MM.1S (cell line): ENCODE measurements around the gene SLC1A1.

Experiments used
- DNase-seq: peaks from one replicate; pipeline ENCODE4 v3.0.0-alpha.2; 2015
- H2AFZ ChIP-seq: fragments of 300-600 bp; sonication (generic); 2 replicates; pipeline ENCODE4 v1.6.0; 2016; ENCODE audit warnings: antibody characterized with exemption, low read length
- H3F3A ChIP-seq: fragments of 300-600 bp; sonication (generic); 2 replicates; pipeline ENCODE4 v1.6.1; 2016; ENCODE audit warnings: mild to moderate bottlenecking, antibody characterized with exemption, low read length, moderate library complexity, mixed read lengths; ENCODE audit not compliant: insufficient read depth
- H3K27ac ChIP-seq: fragments of 300-600 bp; sonication (generic); 2 replicates; pipeline ENCODE4 v1.5.1; 2016; ENCODE audit warnings: mild to moderate bottlenecking, low read length
- H3K27me3 ChIP-seq: fragments of 300-600 bp; sonication (generic); replicated peaks from 2 replicates; pipeline ENCODE4 v1.6.0; 2016; ENCODE audit warnings: low read length; ENCODE audit not compliant: insufficient read depth
- H3K36me3 ChIP-seq: fragments of 300-600 bp; sonication (generic); replicated peaks from 2 replicates; pipeline ENCODE4 v1.6.1; 2016; ENCODE audit warnings: mild to moderate bottlenecking, low read length, mixed read lengths; ENCODE audit not compliant: insufficient read depth
- H3K4me1 ChIP-seq: fragments of 300-600 bp; sonication (generic); 2 replicates; pipeline ENCODE4 v1.6.1; 2016; ENCODE audit warnings: low read length, mixed read lengths
- H3K4me2 ChIP-seq: fragments of 300-600 bp; sonication (generic); 2 replicates; pipeline ENCODE4 v1.6.0; 2016; ENCODE audit warnings: low read depth, low read length
- H3K4me3 ChIP-seq: fragments of 300-600 bp; sonication (generic); 2 replicates; pipeline ENCODE4 v1.5.1; 2016; ENCODE audit warnings: low read length, mixed read lengths
- H3K79me2 ChIP-seq: fragments of 300-600 bp; sonication (generic); 2 replicates; pipeline ENCODE4 v1.6.1; 2016; ENCODE audit warnings: mixed run types, low read length, mixed read lengths
- H3K9ac ChIP-seq: fragments of 300-600 bp; sonication (generic); 2 replicates; pipeline ENCODE4 v1.6.1; 2016; ENCODE audit warnings: low read length, mixed read lengths
- H3K9me2 ChIP-seq: fragments of 300-600 bp; sonication (generic); replicated peaks from 2 replicates; pipeline ENCODE4 v1.6.1; 2016; ENCODE audit warnings: mild to moderate bottlenecking, low read length, mixed read lengths; ENCODE audit not compliant: insufficient read depth
- H3K9me3 ChIP-seq: fragments of 300-600 bp; sonication (generic); replicated peaks from 2 replicates; pipeline ENCODE4 v1.6.1; 2016; ENCODE audit warnings: mild to moderate bottlenecking, low read length, mixed read lengths; ENCODE audit not compliant: insufficient read depth
- H4K20me1 ChIP-seq: fragments of 300-600 bp; sonication (generic); 2 replicates; pipeline ENCODE4 v1.6.1; 2016; ENCODE audit warnings: mild to moderate bottlenecking, low read length, moderate library complexity, mixed read lengths; ENCODE audit not compliant: insufficient read depth
- CTCF ChIP-seq: fragments of 300-600 bp; sonication (generic); IDR thresholded peaks from 2 replicates; pipeline ENCODE4 v1.5.1; 2016; ENCODE audit warnings: antibody characterized with exemption, low read length, mixed read lengths
- EZH2 ChIP-seq: fragments of 300-600 bp; sonication (generic); optimal IDR thresholded peaks from 2 replicates; pipeline ENCODE3; 2017; ENCODE audit warnings: low read depth, mild to moderate bottlenecking, antibody characterized with exemption, low read length, mixed read lengths
- EZH2phosphoT487 ChIP-seq: fragments of 300-600 bp; sonication (generic); IDR thresholded peaks from 2 replicates; pipeline ENCODE4 v1.6.1; 2018; ENCODE audit warnings: antibody characterized with exemption, low read length

SLC1A1 gene

GRCh38 chr9:4490705-4491625 is 697 bp downstream of the SLC1A1 start:
- Histone ChIP-seq H3K4me1 (no peaks in the 10 kb centered on the region), H3K27ac (no peak overlapping the region), H3K79me2 (no peaks in the 10 kb centered on the region), H3K27me3 (no peaks in the 10 kb centered on the region; the same call in 1 of the 2 replicates), H4K20me1 (no peaks in the 10 kb centered on the region), H3K4me3 (peak overlapping the region; percentile 64), H3F3A (no peaks in the 10 kb centered on the region), H3K4me2 (peak overlapping the region; percentile 83), H3K36me3 (no peaks in the 10 kb centered on the region), H3K9me2 (no peaks in the 10 kb centered on the region), H3K9me3 (no peaks in the 10 kb centered on the region), H2AFZ (peak overlapping the region; percentile 56), H3K9ac (no peak overlapping the region)
- TF ChIP-seq EZH2phosphoT487: no peak
- no peak for TF ChIP-seq EZH2
- no peak for TF ChIP-seq CTCF
- no peak for DNase-seq

DNA sequence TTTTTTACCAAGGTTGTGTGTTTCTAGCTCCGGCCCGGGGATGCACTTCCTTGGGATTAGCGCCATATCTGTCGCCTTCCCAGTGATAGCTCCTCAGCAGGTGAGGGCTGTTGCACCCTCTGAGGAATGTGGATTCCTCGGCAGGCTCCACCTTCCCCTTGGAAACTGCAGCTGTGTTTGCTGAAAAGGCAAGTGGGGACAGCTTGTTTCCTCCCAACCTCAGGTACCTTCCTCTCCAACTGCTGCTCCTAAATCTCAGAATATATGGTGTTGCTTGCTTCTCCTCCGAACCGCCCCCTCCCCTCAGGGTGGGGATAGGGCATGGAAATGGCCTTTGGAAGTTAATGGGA is 1.3 kb downstream of the SLC1A1 start:
- Histone ChIP-seq H3K9ac (no peak overlapping the region), H3K27me3 (no peaks in the 10 kb centered on the region; the same call in 1 of the 2 replicates), H4K20me1 (no peaks in the 10 kb centered on the region), H3K9me3 (no peaks in the 10 kb centered on the region), H3F3A (no peaks in the 10 kb centered on the region), H3K4me1 (no peaks in the 10 kb centered on the region), H3K36me3 (no peaks in the 10 kb centered on the region), H3K27ac (no peak overlapping the region), H2AFZ (no peak overlapping the region), H3K4me2 (no peak overlapping the region), H3K79me2 (no peaks in the 10 kb centered on the region), H3K9me2 (no peaks in the 10 kb centered on the region), H3K4me3 (no peak overlapping the region)
- DNase-seq: no peak
- TF ChIP-seq EZH2: no peak
- TF ChIP-seq EZH2phosphoT487: no peak
- TF ChIP-seq CTCF: no peak

DNA sequence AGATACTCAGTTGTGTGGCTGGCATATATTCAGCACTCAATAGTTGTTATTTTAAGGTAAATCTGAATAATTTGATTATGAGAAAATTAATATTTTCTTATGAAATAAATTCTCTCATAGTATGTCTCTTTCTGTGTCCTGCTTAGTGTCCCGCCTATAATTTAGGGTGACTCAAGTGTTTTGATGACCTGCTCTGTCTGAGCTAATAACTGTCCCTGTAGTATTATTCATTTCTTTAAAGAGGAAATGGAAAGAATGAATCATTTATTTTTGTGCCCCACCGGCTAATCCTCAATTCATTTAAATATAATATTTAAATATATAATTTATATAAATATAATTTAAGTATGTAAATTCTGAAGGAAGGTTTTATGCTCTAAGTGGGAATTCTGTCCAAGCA is 4.1 kb downstream of the SLC1A1 start:
- Histone ChIP-seq H3K9me2 (no peaks in the 10 kb centered on the region), H3K27me3 (no peaks in the 10 kb centered on the region; the same call in 1 of the 2 replicates), H3K4me1 (no peaks in the 10 kb centered on the region), H3K4me2 (no peak overlapping the region), H3K4me3 (no peak overlapping the region), H3K9ac (no peak overlapping the region), H3F3A (no peaks in the 10 kb centered on the region), H2AFZ (no peak overlapping the region), H3K27ac (no peak overlapping the region), H3K36me3 (no peaks in the 10 kb centered on the region), H4K20me1 (no peaks in the 10 kb centered on the region), H3K79me2 (no peaks in the 10 kb centered on the region), H3K9me3 (no peaks in the 10 kb centered on the region)
- TF ChIP-seq EZH2phosphoT487: no peak
- no peak for TF ChIP-seq EZH2
- TF ChIP-seq CTCF: no peak
- DNase-seq: no peak
